Trophoblast cell (in vitro differentiated cells and primary cell): Measurements from ENCODE around the gene TSPAN4.

Experiments
- DNase-seq, 2 donors: peaks; one replicate each; pipeline ENCODE4 v3.0.0-alpha.2; 2016
- H2AFZ ChIP-seq: 2 replicates; pipeline ENCODE4 v1.6.1; 2013; ENCODE audit warnings: low read length, moderate library complexity, mild to moderate bottlenecking; ENCODE audit not compliant: insufficient read depth, poor library complexity
- H2AK5ac ChIP-seq: 2 replicates; pipeline ENCODE4 v1.6.1; 2013; ENCODE audit warnings: mild to moderate bottlenecking, low read length
- H2BK120ac ChIP-seq: 2 replicates; pipeline ENCODE4 v1.6.1; 2013; ENCODE audit warnings: low read length, mild to moderate bottlenecking, moderate library complexity; ENCODE audit not compliant: insufficient read depth, poor library complexity
- H2BK12ac ChIP-seq: 2 replicates; pipeline ENCODE4 v1.6.1; 2013; ENCODE audit warnings: mild to moderate bottlenecking, low read length, moderate library complexity
- H2BK5ac ChIP-seq: 2 replicates; pipeline ENCODE4 v1.6.1; 2013; ENCODE audit warnings: low read length, low read depth, moderate library complexity, mild to moderate bottlenecking; ENCODE audit not compliant: poor library complexity
- H3K14ac ChIP-seq: 2 replicates; pipeline ENCODE4 v1.6.1; 2013; ENCODE audit warnings: mild to moderate bottlenecking, low read length
- H3K18ac ChIP-seq: 2 replicates; pipeline ENCODE4 v1.6.1; 2013; ENCODE audit warnings: mild to moderate bottlenecking, low read length
- H3K23ac ChIP-seq: 2 replicates; pipeline ENCODE4 v1.6.1; 2013; ENCODE audit warnings: low read length
- H3K27ac ChIP-seq: 2 replicates; pipeline ENCODE4 v1.5.1; 2013; ENCODE audit warnings: low read depth, mild to moderate bottlenecking, inconsistent platforms, low read length, moderate library complexity
- H3K27me3 ChIP-seq: 2 replicates; pipeline ENCODE4 v1.6.1; 2013; ENCODE audit warnings: inconsistent platforms, mild to moderate bottlenecking, low read length, moderate library complexity; ENCODE audit not compliant: insufficient read depth
- H3K36me3 ChIP-seq, 2 experiments: 1 replicate in 1 of 2; 2 replicates in 1 of 2; pipeline ENCODE4 v1.6.1; 2013; ENCODE audit warnings: low read length in 2 of 2, mild to moderate bottlenecking in 2 of 2, moderate library complexity in 1 of 2; ENCODE audit not compliant: insufficient read depth in 2 of 2, control insufficient read depth in 1 of 2
- H3K4ac ChIP-seq: 2 replicates; pipeline ENCODE4 v1.6.1; 2013; ENCODE audit warnings: low read depth, mild to moderate bottlenecking, low read length, moderate library complexity
- H3K4me1 ChIP-seq, 2 experiments: 1 replicate in 1 of 2; 2 replicates in 1 of 2; pipeline ENCODE4 v1.6.1; 2013; ENCODE audit warnings: low read length in 2 of 2, mild to moderate bottlenecking in 2 of 2, moderate library complexity in 1 of 2; ENCODE audit not compliant: insufficient read depth in 2 of 2, control insufficient read depth in 1 of 2
- H3K4me2 ChIP-seq: 2 replicates; pipeline ENCODE4 v1.6.1; 2013; ENCODE audit warnings: inconsistent platforms, mild to moderate bottlenecking, low read length, moderate library complexity
- H3K4me3 ChIP-seq: 2 replicates; pipeline ENCODE4 v1.5.1; 2013; ENCODE audit warnings: mild to moderate bottlenecking, low read depth, low read length, inconsistent platforms
- H3K79me1 ChIP-seq: one replicate; pipeline ENCODE4 v1.6.1; 2013; ENCODE audit warnings: low read length
- H3K79me2 ChIP-seq: 2 replicates; pipeline ENCODE4 v1.6.1; 2013; ENCODE audit warnings: low read length, mild to moderate bottlenecking; ENCODE audit not compliant: control insufficient read depth, insufficient read depth, poor library complexity
- H3K9ac ChIP-seq: 2 replicates; pipeline ENCODE4 v1.6.1; 2013; ENCODE audit warnings: mild to moderate bottlenecking, low read length
- H3K9me3 ChIP-seq: 2 replicates; pipeline ENCODE4 v1.6.1; 2013; ENCODE audit warnings: low read depth, mild to moderate bottlenecking, control low read depth, inconsistent platforms, low read length; ENCODE audit not compliant: insufficient read depth
- H4K12ac ChIP-seq: 2 replicates; pipeline ENCODE4 v1.6.1; 2013; ENCODE audit warnings: low read depth, mild to moderate bottlenecking, low read length, moderate library complexity
- H4K8ac ChIP-seq: 2 replicates; pipeline ENCODE4 v1.6.1; 2013; ENCODE audit warnings: low read depth, mild to moderate bottlenecking, low read length, moderate library complexity
- H4K91ac ChIP-seq: one replicate; pipeline ENCODE4 v1.6.1; 2013; ENCODE audit warnings: low read depth, mild to moderate bottlenecking, low read length, moderate library complexity
- WGBS: extraction: QIAGEN DNeasy Blood & Tissue Kit; methylation state at CpG from one replicate; pipeline ENCODE4 v1.1.7; 2013; ENCODE audit warnings: missing lambda C conversion rate; ENCODE audit not compliant: insufficient read length, insufficient coverage; ENCODE audit errors: extremely low coverage; 5-methylcytosine and 5-hydroxymethylcytosine counted together

Gene TSPAN4

DNA sequence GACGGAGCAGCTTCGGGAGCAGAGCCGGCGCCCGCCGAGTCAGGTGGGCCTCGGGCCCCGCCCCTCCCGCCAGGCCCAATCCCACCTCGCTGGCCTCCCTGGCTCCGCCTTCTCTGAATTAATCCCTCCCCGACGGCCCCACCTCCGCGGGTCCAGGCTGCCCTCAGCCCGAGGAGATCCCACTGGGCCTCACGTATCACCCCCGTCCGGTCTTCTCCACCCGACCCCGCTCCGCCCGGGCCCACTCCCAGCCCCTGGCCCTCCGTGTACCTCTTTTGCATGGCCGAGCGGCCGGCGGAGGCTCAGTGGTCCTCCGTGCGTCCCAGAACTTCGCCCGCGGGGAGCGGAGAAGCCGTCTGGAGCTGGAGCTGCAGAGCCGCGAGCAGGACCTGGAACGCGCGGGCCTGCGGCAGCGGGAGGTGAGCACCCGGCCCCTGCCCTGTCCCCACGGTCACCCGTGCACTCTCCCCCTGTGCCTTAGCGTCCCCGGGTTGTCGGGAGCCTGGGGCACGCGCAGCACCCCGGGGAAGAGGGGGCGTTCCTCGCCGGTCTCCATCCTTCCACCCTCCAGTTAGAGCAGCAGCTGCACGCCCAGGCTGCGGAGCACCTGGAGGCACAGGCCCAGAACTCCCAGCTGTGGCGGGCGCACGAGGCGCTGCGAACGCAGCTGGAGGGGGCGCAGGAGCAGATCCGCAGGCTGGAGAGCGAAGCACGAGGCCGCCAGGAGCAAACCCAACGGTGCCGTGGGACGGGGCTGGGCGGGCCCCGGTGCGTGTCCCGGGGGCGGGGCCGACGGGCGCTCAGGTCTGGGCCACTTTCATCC, 12.1 kb upstream of the TSPAN4 start:
- H3K4me3 ChIP-seq = no peak overlapping the region
- no peak overlapping the region for H4K12ac ChIP-seq
- no peak overlapping the region for H3K9ac ChIP-seq
- H2BK5ac ChIP-seq = no peak overlapping the region
- H3K23ac ChIP-seq = no peak overlapping the region
- no peak overlapping the region for H3K4ac ChIP-seq
- peaks cover 23% of the 10 kb centered on the region for H3K79me1 ChIP-seq
- H3K27ac ChIP-seq = no peak overlapping the region
- H3K14ac ChIP-seq = no peak overlapping the region
- peaks cover 5% of the 10 kb centered on the region for H3K9me3 ChIP-seq
- H3K27me3 ChIP-seq = peaks cover 33% of the 10 kb centered on the region
- H3K79me2 ChIP-seq = peaks cover 12% of the 10 kb centered on the region
- peaks cover 52 to 57% of the 10 kb centered on the region in 2 experiments for H3K4me1 ChIP-seq
- no peak overlapping the region for H4K91ac ChIP-seq
- WGBS = no CpG with 5 or more reads among the region's 78 CpGs
- H2AFZ ChIP-seq = peak overlapping the region; percentile 35
- H3K18ac ChIP-seq = no peak overlapping the region
- peaks cover 2 to 4% of the 10 kb centered on the region in 2 experiments for H3K36me3 ChIP-seq
- H2AK5ac ChIP-seq = no peak overlapping the region
- H4K8ac ChIP-seq = peak overlapping the region; percentile 28
- DNase-seq = peak in 1 of 2 donors; percentile 65
- no peak overlapping the region for H2BK12ac ChIP-seq
- no peak overlapping the region for H2BK120ac ChIP-seq
- peak overlapping the region; percentile 67 for H3K4me2 ChIP-seq

DNA sequence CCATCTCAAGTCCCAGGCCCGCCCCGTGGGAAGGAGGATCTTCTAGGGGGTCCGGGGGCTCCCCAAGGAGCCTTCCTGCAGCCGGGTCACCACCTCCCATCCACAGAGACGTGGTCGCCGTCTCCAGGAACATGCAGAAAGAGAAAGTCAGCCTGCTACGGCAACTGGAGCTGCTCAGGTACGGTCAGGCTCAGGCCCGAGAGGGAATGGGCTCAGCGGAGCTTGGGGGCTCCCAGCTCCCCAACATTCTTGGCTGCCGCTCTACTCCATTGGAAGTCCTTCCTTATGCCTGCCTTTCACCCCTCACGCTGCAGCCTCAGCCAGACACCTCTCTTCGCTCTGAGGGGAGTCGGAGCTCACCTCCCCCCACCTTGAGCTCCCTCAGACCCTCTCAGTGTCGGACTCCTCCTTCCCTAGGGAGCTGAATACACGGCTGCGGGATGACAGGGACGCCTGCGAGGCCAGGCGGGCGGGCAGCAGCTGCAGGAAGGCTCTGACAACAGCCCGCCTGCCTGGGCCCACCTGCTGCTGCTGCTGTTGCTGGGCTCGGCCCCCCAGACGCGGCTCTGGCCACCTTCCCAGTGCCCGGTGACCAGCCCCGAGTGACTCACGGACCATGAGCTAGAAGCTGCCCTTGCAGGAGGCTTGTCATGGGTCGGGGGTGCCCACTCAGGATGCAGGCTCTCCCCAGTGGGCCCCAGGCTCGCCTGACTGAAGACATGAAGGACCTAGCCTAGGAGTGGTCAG, 11.4 kb upstream of the TSPAN4 start:
- H3K79me2 ChIP-seq = peaks cover 12% of the 10 kb centered on the region
- no peak overlapping the region for H2BK120ac ChIP-seq
- H3K4me1 ChIP-seq = peaks cover 52 to 57% of the 10 kb centered on the region in 2 experiments
- no peak overlapping the region for H3K4me2 ChIP-seq
- H3K27me3 ChIP-seq = peaks cover 33% of the 10 kb centered on the region
- H4K91ac ChIP-seq = no peak overlapping the region
- no CpG with 5 or more reads among the region's 31 CpGs for WGBS
- H3K4me3 ChIP-seq = no peak overlapping the region
- no peak overlapping the region for H2BK5ac ChIP-seq
- H3K18ac ChIP-seq = no peak overlapping the region
- no peak overlapping the region for H3K9ac ChIP-seq
- H3K9me3 ChIP-seq = peaks cover 5% of the 10 kb centered on the region
- no peak overlapping the region for H4K12ac ChIP-seq
- no peak overlapping the region for H2BK12ac ChIP-seq
- H4K8ac ChIP-seq = no peak overlapping the region
- H3K79me1 ChIP-seq = peaks cover 23% of the 10 kb centered on the region
- no peak overlapping the region for H3K4ac ChIP-seq
- no peak overlapping the region for H2AFZ ChIP-seq
- no peak overlapping the region for H3K23ac ChIP-seq
- H3K27ac ChIP-seq = no peak overlapping the region
- H3K36me3 ChIP-seq = peaks cover 7 to 9% of the 10 kb centered on the region in 2 experiments
- H2AK5ac ChIP-seq = no peak overlapping the region
- no peak for DNase-seq
- no peak overlapping the region for H3K14ac ChIP-seq

DNA sequence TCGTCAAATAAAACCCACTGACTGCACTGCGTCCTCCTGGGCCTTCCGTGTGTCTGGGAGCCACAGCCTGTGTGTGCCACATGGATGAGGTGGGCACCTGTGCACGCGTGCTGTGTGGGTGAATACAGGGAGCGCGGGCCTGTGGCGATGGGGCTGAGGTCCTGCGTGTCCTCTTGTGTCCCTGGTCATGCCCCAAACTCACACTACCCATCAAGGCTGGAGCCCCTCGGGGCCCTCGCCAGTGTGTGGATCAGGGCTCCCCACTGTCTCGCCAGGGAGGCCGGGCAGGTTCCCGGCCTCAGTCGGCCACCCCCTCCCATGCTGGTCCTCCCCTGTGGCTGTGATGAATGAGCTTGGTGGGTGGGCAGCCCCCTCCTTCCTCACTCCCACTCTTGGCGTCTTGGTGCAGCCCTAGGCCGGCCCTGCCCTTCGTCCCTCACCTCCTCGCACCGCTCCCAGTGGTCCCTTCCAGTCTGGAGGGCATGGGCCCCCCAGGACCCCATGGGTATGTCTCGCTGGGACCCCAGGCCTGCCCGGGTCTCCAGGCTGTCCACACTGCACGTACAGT, 10.6 kb upstream of the TSPAN4 start:
- peak overlapping the region; percentile 63 for H2BK12ac ChIP-seq
- peak overlapping the region; percentile 30 for H3K4ac ChIP-seq
- no CpG with 5 or more reads among the region's 23 CpGs for WGBS
- peak overlapping the region; percentile 67 for H4K12ac ChIP-seq
- peak overlapping the region; percentile 19 for H2AFZ ChIP-seq
- peak overlapping the region; percentile 67 for H3K18ac ChIP-seq
- peaks cover 14 to 16% of the 10 kb centered on the region in 2 experiments for H3K36me3 ChIP-seq
- peaks cover 12% of the 10 kb centered on the region for H3K79me2 ChIP-seq
- H3K14ac ChIP-seq = peak overlapping the region; percentile 85
- H3K79me1 ChIP-seq = peaks cover 20% of the 10 kb centered on the region
- peak overlapping the region; percentile 83 for H4K91ac ChIP-seq
- no peak for DNase-seq
- H3K27ac ChIP-seq = no peak overlapping the region
- H3K27me3 ChIP-seq = peaks cover 32% of the 10 kb centered on the region
- H3K9me3 ChIP-seq = peaks cover 5% of the 10 kb centered on the region
- peak overlapping the region; percentile 35 for H2BK120ac ChIP-seq
- H2BK5ac ChIP-seq = no peak overlapping the region
- H3K4me1 ChIP-seq = peaks cover 52 to 54% of the 10 kb centered on the region in 2 experiments
- H2AK5ac ChIP-seq = peak overlapping the region; percentile 77
- peak overlapping the region; percentile 71 for H3K4me3 ChIP-seq
- H3K4me2 ChIP-seq = peak overlapping the region; percentile 79
- H3K9ac ChIP-seq = no peak overlapping the region
- H3K23ac ChIP-seq = no peak overlapping the region
- H4K8ac ChIP-seq = peak overlapping the region; percentile 81

GRCh38 chr11:832529-833113, 10.0 kb upstream of the TSPAN4 start, which contains the start of gene CD151:
CD151 (plus strand) TSS chr11:832952; CDS start chr11:836070, 3,118 bp downstream.
- peak within 1 kb of the TSS; percentile 81 for H2AK5ac ChIP-seq
- peak within 1 kb of the TSS; percentile 52 for H3K27ac ChIP-seq
- peak within 1 kb of the TSS; percentile 83 for H4K91ac ChIP-seq
- H3K18ac ChIP-seq = peak within 1 kb of the TSS; percentile 72
- no CpG with 5 or more reads among the region's 67 CpGs for WGBS
- H3K4me3 ChIP-seq = peak within 1 kb of the TSS; percentile 80
- H3K4me2 ChIP-seq = peak within 1 kb of the TSS; percentile 79
- H3K9ac ChIP-seq = peak within 1 kb of the TSS; percentile 86
- peak within 1 kb of the TSS; percentile 56 for H2AFZ ChIP-seq
- peak within 1 kb of the TSS; percentile 81 for H4K8ac ChIP-seq
- peaks cover 48 to 49% of the 10 kb centered on the region in 2 experiments for H3K4me1 ChIP-seq
- H3K79me2 ChIP-seq = peaks cover 12% of the 10 kb centered on the region
- peak within 1 kb of the TSS; percentile 76 for H4K12ac ChIP-seq
- H2BK12ac ChIP-seq = peak within 1 kb of the TSS; percentile 63
- H3K27me3 ChIP-seq = peaks cover 27% of the 10 kb centered on the region
- H3K9me3 ChIP-seq = peaks cover 5% of the 10 kb centered on the region
- H3K14ac ChIP-seq = peak within 1 kb of the TSS; percentile 86
- peaks cover 15% of the 10 kb centered on the region for H3K79me1 ChIP-seq
- H3K23ac ChIP-seq = no peak within 1 kb of the TSS
- H3K4ac ChIP-seq = peak within 1 kb of the TSS; percentile 70
- H2BK5ac ChIP-seq = peak within 1 kb of the TSS; percentile 73
- peak; percentile 61 to 74 for DNase-seq
- peaks cover 20 to 22% of the 10 kb centered on the region in 2 experiments for H3K36me3 ChIP-seq
- H2BK120ac ChIP-seq = peak within 1 kb of the TSS; percentile 86
